Endothelial cell of umbilical vein (primary cell): Measurements from ENCODE around the gene CAMTA2. TPM values are rescaled to one million over a fixed set of nuclear protein-coding genes. Genes with fewer than 3 reads are reported as not detected.

Experiments used
- BruUV-seq: library from RNA; stranded (reverse); fragments of 400-500 nt; replicated peaks from 2 replicates; lab custom pipeline; 2021; lab: Mats Ljungman, UMichigan
- CTCF ChIA-PET: fragments of 300-600, 350-600 bp; sonication (Branson Sonifier 250); formaldehyde crosslinking; loops from one replicate; lab custom pipeline; 2021; ENCODE audit warnings: antibody characterized with exemption, inconsistent platforms; lab: Charles Lee
- POLR2A ChIA-PET: fragments of 300-600, 350-600 bp; sonication (Branson Sonifier 250); formaldehyde crosslinking; loops from one replicate; lab custom pipeline; 2021; ENCODE audit warnings: antibody characterized with exemption, inconsistent platforms; lab: Charles Lee
- DNase-seq: peaks from one replicate; pipeline ENCODE4 v3.0.0-alpha.2; 2011; ENCODE audit warnings: low read depth, low spot score
- FAIRE-seq: peaks from 2 replicates; lab custom pipeline; 2011; peaks lifted over from hg19 to GRCh38; lab: Jason Lieb, UNC
- H2AFZ ChIP-seq: 2 replicates; pipeline ENCODE4 v1.6.0; 2012; ENCODE audit warnings: low read depth, low read length, control low read depth, inconsistent platforms
- H3K27ac ChIP-seq: 2 replicates; pipeline ENCODE4 v1.5.1; 2011; ENCODE audit warnings: low read depth, mild to moderate bottlenecking, control low read depth, low read length, moderate library complexity; ENCODE audit not compliant: insufficient read depth
- H3K27me3 ChIP-seq, 2 experiments: 2 replicates each; pipeline versions ENCODE4 v1.6.0 to v1.6.1; 2011; ENCODE audit warnings: low read length in 2 of 2, mixed read lengths in 1 of 2; ENCODE audit not compliant: control insufficient read depth in 2 of 2, insufficient read depth in 2 of 2
- H3K36me3 ChIP-seq, 2 experiments: 2 replicates in 1 of 2; 3 replicates in 1 of 2; pipeline ENCODE4 v1.5.1; 2011; ENCODE audit warnings: low read length in 2 of 2, mild to moderate bottlenecking in 1 of 2, moderate library complexity in 1 of 2; ENCODE audit not compliant: control insufficient read depth in 2 of 2, insufficient read depth in 2 of 2; ENCODE audit errors: extremely low read depth in 1 of 2
- H3K4me1 ChIP-seq: 3 replicates; pipeline ENCODE4 v1.5.1; 2011; ENCODE audit warnings: mild to moderate bottlenecking, low read length; ENCODE audit not compliant: control insufficient read depth, insufficient read depth; ENCODE audit errors: extremely low read depth
- H3K4me2 ChIP-seq: 2 replicates; pipeline ENCODE4 v1.6.1; 2011; ENCODE audit warnings: low read length, control low read depth, mixed read lengths; ENCODE audit not compliant: insufficient read depth
- H3K4me3 ChIP-seq, 3 experiments: fragments of 200-600 bp in 1 of 3; sonication (generic), shearing (Covaris generic) in 1 of 3; replicated peaks in 1 of 3; 2 replicates each; pipeline ENCODE4 v1.5.1; 2011 to 2016; ENCODE audit warnings: control low read depth in 3 of 3, low read length in 3 of 3, mild to moderate bottlenecking in 2 of 3, inconsistent platforms in 1 of 3, low read depth in 1 of 3, moderate library complexity in 1 of 3; ENCODE audit not compliant: insufficient read depth in 1 of 3
- H3K79me2 ChIP-seq: 2 replicates; pipeline ENCODE4 v1.6.0; 2012; ENCODE audit warnings: low read length, inconsistent platforms; ENCODE audit not compliant: control insufficient read depth, insufficient read depth
- H3K9ac ChIP-seq: replicated peaks from 2 replicates; pipeline ENCODE3; 2011; ENCODE audit warnings: low read length, control low read depth; ENCODE audit not compliant: insufficient read depth; ENCODE audit errors: extremely low read depth
- H3K9me1 ChIP-seq: replicated peaks from 3 replicates; pipeline ENCODE4 v1.6.0; 2011; ENCODE audit warnings: mild to moderate bottlenecking, low read length; ENCODE audit not compliant: control insufficient read depth, insufficient read depth; ENCODE audit errors: extremely low read depth
- H3K9me3 ChIP-seq: replicated peaks from 2 replicates; pipeline ENCODE4 v1.5.1; 2012; ENCODE audit warnings: low read length, inconsistent platforms; ENCODE audit not compliant: control insufficient read depth, insufficient read depth
- H4K20me1 ChIP-seq: replicated peaks from 2 replicates; pipeline ENCODE3; 2011; ENCODE audit warnings: mild to moderate bottlenecking, low read length; ENCODE audit not compliant: control insufficient read depth, insufficient read depth; ENCODE audit errors: extremely low read depth
- EZH2 ChIP-seq: IDR thresholded peaks from 2 replicates; pipeline ENCODE4 v1.6.1; 2012; ENCODE audit warnings: borderline replicate concordance, low read depth, mild to moderate bottlenecking, moderate library complexity, low read length, inconsistent platforms; ENCODE audit not compliant: severe bottlenecking
- FOS ChIP-seq: IDR thresholded peaks from 2 replicates; pipeline ENCODE4 v1.6.1; 2011; ENCODE audit warnings: mild to moderate bottlenecking, low read length, moderate library complexity, borderline replicate concordance; ENCODE audit not compliant: insufficient read depth
- GATA2 ChIP-seq: IDR thresholded peaks from 2 replicates; pipeline ENCODE4 v1.7.0; 2011; ENCODE audit warnings: low read depth, mild to moderate bottlenecking, moderate library complexity, mixed read lengths, low read length; ENCODE audit not compliant: insufficient read length, insufficient read depth
- JUN ChIP-seq: IDR thresholded peaks from 2 replicates; pipeline ENCODE4 v1.6.1; 2011; ENCODE audit warnings: borderline replicate concordance, low read depth; ENCODE audit not compliant: insufficient read length, insufficient read depth
- MYC ChIP-seq: IDR thresholded peaks from one replicate; pipeline ENCODE4 v1.6.1; 2011; ENCODE audit warnings: mild to moderate bottlenecking, low read depth, low read length
- POLR2A ChIP-seq: IDR thresholded peaks from 2 replicates; pipeline ENCODE4 v1.6.1; 2012; ENCODE audit warnings: low read depth, mild to moderate bottlenecking, control low read depth, low read length
- POLR2AphosphoS5 ChIP-seq: IDR thresholded peaks from 2 replicates; pipeline ENCODE4 v1.6.1; 2012; ENCODE audit warnings: low read depth, mild to moderate bottlenecking, control low read depth, low read length, moderate library complexity; ENCODE audit not compliant: insufficient read depth
- dilution Hi-C: fragments of 300-500 bp; cut with MboI; formaldehyde crosslinking; loops from one replicate; pipeline ENCODE4 v1.15.0; 2019; ENCODE audit warnings: low sequenced_read_pairs; ENCODE audit not compliant: extremely low pct_ligation_motif_present
- intact Hi-C: fragments of 100-400 bp; cut with micrococcal nuclease; formaldehyde crosslinking; loops from one replicate; pipeline ENCODE4 v1.10.0; 2022
- polyA plus RNA-seq, 4 experiments: library from polyadenylated mRNA; depleted of rRNA in 3 of 4; stranded (reverse) in 3 of 4; unstranded in 1 of 4; fragments of >200 nt; gene quantifications; 2 replicates each; pipeline versions ENCODE4 v1.2.1 to v1.2.3, GENCODE V29; 2011 to 2012; ENCODE audit warnings: missing spikeins in 1 of 4
- total RNA-seq: library from RNA; stranded (reverse); gene quantifications from 2 replicates; pipeline ENCODE4 v1.2.3, GENCODE V29; 2021
- TF ChIP-seq, protein P1 (sequence below), 2 donors: IDR thresholded peaks; 1 replicate in 1 of 2; 2 replicates in 1 of 2; pipeline ENCODE4 v1.5.1; 2011; ENCODE audit warnings: low read length in 2 of 2, mild to moderate bottlenecking in 2 of 2, moderate library complexity in 2 of 2, control low read depth in 1 of 2, inconsistent platforms in 1 of 2, low read depth in 1 of 2; ENCODE audit not compliant: insufficient read depth in 1 of 2; ENCODE audit errors: extremely low read depth in 1 of 2
- TF ChIP-seq, protein P2 (sequence below): IDR thresholded peaks from 2 replicates; pipeline ENCODE4 v1.6.1; 2011; ENCODE audit not compliant: insufficient read depth, insufficient read length

Gene CAMTA2
- total and polyA plus RNA-seq, 2 donors (not counting 3 experiments of a cell fraction or from before 2014, with no cell fraction given): 33.8 to 51.0 TPM

DNA sequence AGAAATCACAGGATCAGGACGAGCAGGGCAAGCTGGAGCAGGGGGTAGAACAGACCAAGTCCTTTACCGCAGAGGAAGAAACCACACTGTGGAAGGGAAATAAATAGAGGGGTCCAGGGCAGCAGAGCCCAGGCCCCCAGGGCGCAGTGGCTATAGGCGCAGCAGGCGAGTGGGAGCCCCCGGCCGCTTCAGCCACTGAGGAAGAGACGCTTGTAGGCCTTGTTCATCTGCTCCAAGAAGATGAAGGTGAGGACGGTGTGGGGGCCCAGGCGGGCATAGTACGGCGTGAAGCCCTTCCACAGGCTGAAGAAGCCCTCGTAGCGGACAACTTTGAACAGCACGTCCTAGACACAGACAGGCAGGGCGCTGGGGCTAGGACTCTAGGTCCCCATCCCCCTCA lies 49.9 kb downstream of the CAMTA2 start:
- intact Hi-C loops (no loop called here), dilution Hi-C loops (no loop called here)
- Histone ChIP-seq H3K9me3 (no peaks in the 10 kb centered on the region), H3K4me1 (peaks cover 23% of the 10 kb centered on the region), H3K27me3 (no peaks in the 10 kb centered on the region), H3K9ac (no peak overlapping the region), H3K79me2 (peaks cover 36% of the 10 kb centered on the region), H4K20me1 (no peaks in the 10 kb centered on the region), H3K27ac (no peak overlapping the region), H3K9me1 (no peaks in the 10 kb centered on the region), H3K4me2 (no peak overlapping the region), H3K36me3 (peaks cover 2 to 20% of the 10 kb centered on the region in 2 experiments), H2AFZ (no peak overlapping the region), H3K4me3 (no peak overlapping the region)
- ChIA-PET CTCF (interaction anchor here (1.8 to 3.3 kb wide), 2 partner anchors 28 kb away, joined by 8 to 44 read pairs; no protein-coding TSS in a partner anchor), POLR2A (no interaction called here)
- DNase-seq: no peak
- TF ChIP-seq, protein P1, sequence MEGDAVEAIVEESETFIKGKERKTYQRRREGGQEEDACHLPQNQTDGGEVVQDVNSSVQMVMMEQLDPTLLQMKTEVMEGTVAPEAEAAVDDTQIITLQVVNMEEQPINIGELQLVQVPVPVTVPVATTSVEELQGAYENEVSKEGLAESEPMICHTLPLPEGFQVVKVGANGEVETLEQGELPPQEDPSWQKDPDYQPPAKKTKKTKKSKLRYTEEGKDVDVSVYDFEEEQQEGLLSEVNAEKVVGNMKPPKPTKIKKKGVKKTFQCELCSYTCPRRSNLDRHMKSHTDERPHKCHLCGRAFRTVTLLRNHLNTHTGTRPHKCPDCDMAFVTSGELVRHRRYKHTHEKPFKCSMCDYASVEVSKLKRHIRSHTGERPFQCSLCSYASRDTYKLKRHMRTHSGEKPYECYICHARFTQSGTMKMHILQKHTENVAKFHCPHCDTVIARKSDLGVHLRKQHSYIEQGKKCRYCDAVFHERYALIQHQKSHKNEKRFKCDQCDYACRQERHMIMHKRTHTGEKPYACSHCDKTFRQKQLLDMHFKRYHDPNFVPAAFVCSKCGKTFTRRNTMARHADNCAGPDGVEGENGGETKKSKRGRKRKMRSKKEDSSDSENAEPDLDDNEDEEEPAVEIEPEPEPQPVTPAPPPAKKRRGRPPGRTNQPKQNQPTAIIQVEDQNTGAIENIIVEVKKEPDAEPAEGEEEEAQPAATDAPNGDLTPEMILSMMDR (IDR thresholded peaks at IDR 0.05; ENCODE audit: extremely low read depth in 1 of 2, insufficient read depth in 1 of 2, low read depth in 1 of 2, low read length in 2 of 2): no peak
- no peak for TF ChIP-seq POLR2A
- TF ChIP-seq, protein P2, sequence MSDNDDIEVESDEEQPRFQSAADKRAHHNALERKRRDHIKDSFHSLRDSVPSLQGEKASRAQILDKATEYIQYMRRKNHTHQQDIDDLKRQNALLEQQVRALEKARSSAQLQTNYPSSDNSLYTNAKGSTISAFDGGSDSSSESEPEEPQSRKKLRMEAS: no peak
- FAIRE-seq: no peak
- BruUV-seq: no TSS peak

DNA sequence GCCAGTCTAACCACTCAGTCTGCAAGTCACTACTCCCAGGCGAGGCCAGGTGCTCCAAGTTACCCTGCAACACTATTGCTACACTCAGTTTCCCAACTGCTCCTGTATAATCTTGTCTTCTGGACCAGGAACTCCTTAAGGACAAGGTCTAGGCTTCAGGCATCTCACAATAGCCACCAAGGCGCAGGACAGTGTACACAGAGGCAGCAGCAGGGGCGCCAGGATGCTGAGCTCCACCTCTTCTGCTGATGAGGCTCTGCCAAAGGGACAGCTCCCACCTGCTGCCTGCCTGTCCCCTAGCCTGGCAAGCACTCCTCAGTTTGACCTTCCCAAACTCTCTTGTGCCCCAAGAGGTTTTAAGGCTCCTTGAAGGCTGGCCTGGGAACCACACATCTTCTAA lies 51.0 kb downstream of the CAMTA2 start:
- H3K9ac ChIP-seq: no peak overlapping the region
- no peaks in the 10 kb centered on the region for H3K27me3 ChIP-seq
- DNase-seq: no peak
- H3K4me2 ChIP-seq: no peak overlapping the region
- no peak overlapping the region for H2AFZ ChIP-seq
- CTCF ChIA-PET: interaction anchor here (1.8 kb wide), 1 partner anchor 27 kb away, joined by 8 read pairs; no protein-coding TSS in a partner anchor
- TF ChIP-seq GATA2: no peak
- no peak for TF ChIP-seq FOS
- TF ChIP-seq EZH2: no peak
- no peak for TF ChIP-seq POLR2AphosphoS5
- TF ChIP-seq, protein P1 (IDR thresholded peaks at IDR 0.05; ENCODE audit: extremely low read depth in 1 of 2, insufficient read depth in 1 of 2, low read depth in 1 of 2, low read length in 2 of 2): no peak
- TF ChIP-seq, protein P2: no peak
- TF ChIP-seq JUN: no peak
- no peak for TF ChIP-seq POLR2A
- TF ChIP-seq MYC: no peak
- no peaks in the 10 kb centered on the region for H3K9me1 ChIP-seq
- H4K20me1 ChIP-seq: no peaks in the 10 kb centered on the region
- H3K79me2 ChIP-seq: peaks cover 25% of the 10 kb centered on the region
- dilution Hi-C loops (no loop called here), intact Hi-C loops (no loop called here)
- H3K27ac ChIP-seq: no peak overlapping the region
- H3K4me3 ChIP-seq: no peak overlapping the region
- peaks cover 22% of the 10 kb centered on the region for H3K4me1 ChIP-seq
- no peaks in the 10 kb centered on the region for H3K9me3 ChIP-seq
- peaks cover 2 to 19% of the 10 kb centered on the region in 2 experiments for H3K36me3 ChIP-seq
- no peak for FAIRE-seq
- POLR2A ChIA-PET: no interaction called here
- BruUV-seq: no TSS peak
